Lung (tissue), 12 donors: ENCODE data around the gene HLA-DQA1. TPM values are rescaled to one million over a fixed set of nuclear protein-coding genes. Genes with fewer than 3 reads are reported as not detected.
"Not testable (repeated sequence)": the region's sequence is repeated elsewhere in the genome, so short reads cannot be mapped to it uniquely, and the experiment has no call there.

Experiments used
- ATAC-seq: fragments of 200-7000 bp; cut with Tn5 transposase; one replicate; pipeline ENCODE4 v1.9.1; 2020; ENCODE audit warnings: moderate number of reproducible peaks; ENCODE audit not compliant: insufficient read depth, low FRiP score
- DNase-seq, 3 donors: peaks; one replicate each; pipeline ENCODE4 v3.0.0-alpha.2; 2013 to 2017
- H3K27ac ChIP-seq, 2 donors: one replicate each; pipeline ENCODE4 v1.5.1; 2013; ENCODE audit warnings: mild to moderate bottlenecking in 2 of 2, moderate library complexity in 2 of 2, control low read depth in 1 of 2, inconsistent platforms in 1 of 2, low read depth in 1 of 2, low read length in 1 of 2
- H3K27me3 ChIP-seq, 3 donors: one replicate each; pipeline ENCODE4 v1.5.1; 2013; ENCODE audit warnings: low read length in 2 of 3; ENCODE audit not compliant: control insufficient read depth in 3 of 3, insufficient read depth in 3 of 3
- H3K36me3 ChIP-seq, 4 donors: one replicate each; pipeline ENCODE4 v1.5.1; 2013; ENCODE audit warnings: low read length in 4 of 4, mild to moderate bottlenecking in 1 of 4, moderate library complexity in 1 of 4; ENCODE audit not compliant: control insufficient read depth in 4 of 4, insufficient read depth in 4 of 4
- H3K4me1 ChIP-seq, 5 donors: one replicate each; pipeline ENCODE4 v1.5.1; 2013; ENCODE audit warnings: low read length in 5 of 5, mild to moderate bottlenecking in 2 of 5, moderate library complexity in 1 of 5; ENCODE audit not compliant: control insufficient read depth in 5 of 5, insufficient read depth in 5 of 5
- H3K4me3 ChIP-seq: one replicate; pipeline ENCODE4 v1.5.1; 2013; ENCODE audit warnings: mild to moderate bottlenecking, control low read depth, moderate library complexity
- H3K9ac ChIP-seq, 2 donors: one replicate each; pipeline ENCODE4 v1.5.1; 2013; ENCODE audit warnings: low read length in 2 of 2, control low read depth in 1 of 2; ENCODE audit not compliant: insufficient read depth in 1 of 2
- H3K9me3 ChIP-seq, 4 donors: one replicate each; pipeline ENCODE4 v1.5.1; 2013; ENCODE audit warnings: low read length in 3 of 4, mild to moderate bottlenecking in 1 of 4, moderate library complexity in 1 of 4; ENCODE audit not compliant: control insufficient read depth in 4 of 4, insufficient read depth in 3 of 4
- WGBS, 2 donors: extraction: QIAGEN DNeasy Blood & Tissue Kit; methylation state at CpG; one replicate each; pipeline ENCODE4 v1.1.7; 2013; 5-methylcytosine and 5-hydroxymethylcytosine counted together
- polyA plus RNA-seq, 2 donors: library from polyadenylated mRNA; stranded (reverse); fragments of 200-250 nt; gene quantifications; one replicate each; pipeline ENCODE4 v1.2.1, GENCODE V29; 2013
- total RNA-seq, 2 donors: library from RNA; depleted of rRNA in 1 of 2; stranded (reverse); fragments of >200 nt in 1 of 2; gene quantifications; one replicate each; pipeline ENCODE4 v1.2.1, GENCODE V29; 2014 to 2021
- TF ChIP-seq, protein P1 (sequence below): IDR thresholded peaks from 2 replicates; pipeline ENCODE4 v1.5.1; 2012; ENCODE audit warnings: mild to moderate bottlenecking; ENCODE audit errors: control extremely low read depth, extremely low read depth
- donor health status: control.
- donor health status: control.
- donor health status: Bipolar disorder and iron deficiency.
- donor health status: healthy.
- donor health status: DM: yes; HTN: yes; CAD: no.

The HLA-DQA1 gene
- total and polyA plus RNA-seq, 4 donors = 6.0 to 199 (median 124) TPM

GRCh38 chr6:32627831-32628230 lies 9.4 kb upstream of the HLA-DQA1 start:
- H3K9me3 ChIP-seq = no peaks in the 10 kb centered on the region
- H3K9ac ChIP-seq = no peak overlapping the region
- ATAC-seq (no peak), DNase-seq (peak in 2 of 3 donors; percentile 19 to 21)
- TF ChIP-seq, protein P1, sequence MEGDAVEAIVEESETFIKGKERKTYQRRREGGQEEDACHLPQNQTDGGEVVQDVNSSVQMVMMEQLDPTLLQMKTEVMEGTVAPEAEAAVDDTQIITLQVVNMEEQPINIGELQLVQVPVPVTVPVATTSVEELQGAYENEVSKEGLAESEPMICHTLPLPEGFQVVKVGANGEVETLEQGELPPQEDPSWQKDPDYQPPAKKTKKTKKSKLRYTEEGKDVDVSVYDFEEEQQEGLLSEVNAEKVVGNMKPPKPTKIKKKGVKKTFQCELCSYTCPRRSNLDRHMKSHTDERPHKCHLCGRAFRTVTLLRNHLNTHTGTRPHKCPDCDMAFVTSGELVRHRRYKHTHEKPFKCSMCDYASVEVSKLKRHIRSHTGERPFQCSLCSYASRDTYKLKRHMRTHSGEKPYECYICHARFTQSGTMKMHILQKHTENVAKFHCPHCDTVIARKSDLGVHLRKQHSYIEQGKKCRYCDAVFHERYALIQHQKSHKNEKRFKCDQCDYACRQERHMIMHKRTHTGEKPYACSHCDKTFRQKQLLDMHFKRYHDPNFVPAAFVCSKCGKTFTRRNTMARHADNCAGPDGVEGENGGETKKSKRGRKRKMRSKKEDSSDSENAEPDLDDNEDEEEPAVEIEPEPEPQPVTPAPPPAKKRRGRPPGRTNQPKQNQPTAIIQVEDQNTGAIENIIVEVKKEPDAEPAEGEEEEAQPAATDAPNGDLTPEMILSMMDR = no peak
- WGBS, 2 donors = 28 to 32% methylated on average over 3 of the region's 3 CpGs
- no peaks in the 10 kb centered on the region for H3K27me3 ChIP-seq
- H3K27ac ChIP-seq = no peak overlapping the region
- H3K4me3 ChIP-seq = no peak overlapping the region
- no peaks in the 10 kb centered on the region for H3K4me1 ChIP-seq
- no peaks in the 10 kb centered on the region for H3K36me3 ChIP-seq

GRCh38 chr6:32629793-32630192 lies 7.4 kb upstream of the HLA-DQA1 start:
- not testable (repeated sequence) for H3K9me3 ChIP-seq, H3K36me3 ChIP-seq, H3K4me3 ChIP-seq, ATAC-seq, DNase-seq, H3K4me1 ChIP-seq, H3K9ac ChIP-seq, H3K27ac ChIP-seq, H3K27me3 ChIP-seq
- WGBS, 2 donors = 63 to 98% methylated on average over 2 of the region's 13 CpGs

- peaks cover 0 to 1% (median 0%) of the 10 kb centered on the region in 5 donors for H3K4me1 ChIP-seq
- WGBS, 2 donors = 25 to 46% methylated on average over 2 of the region's 2 CpGs
- H3K4me3 ChIP-seq = no peak overlapping the region
- H3K27me3 ChIP-seq = no peaks in the 10 kb centered on the region
- no peak overlapping the region for H3K27ac ChIP-seq
- ATAC-seq (no peak), DNase-seq (no peak)
- TF ChIP-seq, protein P1 = no peak
- no peak overlapping the region for H3K9ac ChIP-seq
- no peaks in the 10 kb centered on the region for H3K36me3 ChIP-seq
- H3K9me3 ChIP-seq = no peaks in the 10 kb centered on the region
These were observed 1.6 kb upstream of the HLA-DQA1 start for GRCh38 chr6:32635526-32636123.

GRCh38 chr6:32637883-32638282 lies 677 bp downstream of the HLA-DQA1 start:
- DNase-seq (no peak), ATAC-seq (no peak)
- 74 to 75% methylated on average over 3 of the region's 3 CpGs for whole genome bisulfite sequencing, 2 donors
- Histone ChIP-seq H3K9me3 (no peaks in the 10 kb centered on the region), H3K27me3 (no peaks in the 10 kb centered on the region), H3K4me3 (no peak overlapping the region), H3K4me1 (peaks cover 0 to 6% (median 0%) of the 10 kb centered on the region in 5 donors), H3K27ac (peak overlapping the region in 1 of 2 donors; percentile 75), H3K36me3 (peaks cover 0 to 5% (median 0%) of the 10 kb centered on the region in 4 donors), H3K9ac (no peak overlapping the region)
- TF ChIP-seq, protein P1 = no peak
